K562 (cell line): Measurements from ENCODE around the gene NOTO. TPM values are rescaled to one million over a fixed set of nuclear protein-coding genes. Genes with fewer than 3 reads are reported as not detected.

Experiments
- ATAC-seq: fragments of 200-7000 bp; cut with Tn5 transposase; 3 replicates; pipeline ENCODE4 v1.9.1; 2020; ENCODE audit warnings: moderate library complexity
- BruUV-seq: library from RNA; stranded (reverse); fragments of 400-500 nt; replicated peaks from 2 replicates; lab custom pipeline; 2021; lab: Mats Ljungman, UMichigan
- CTCF ChIA-PET: fragments of 300-600 bp; formaldehyde crosslinking; extraction: SDS; loops from one replicate; lab custom pipeline; 2021; ENCODE audit warnings: low intra/inter-chr PET ratio; lab: Yijun Ruan, JAX
- POLR2A ChIA-PET: fragments of 300-600, 350-650 bp; sonication (Branson Sonifier 250); formaldehyde crosslinking; extraction: SDS; loops from one replicate; lab custom pipeline; 2021; ENCODE audit warnings: antibody characterized with exemption, inconsistent platforms; lab: Yijun Ruan, JAX
- DNase-seq, 4 experiments: peaks; one replicate each; pipeline versions ENCODE4 v3.0.0 to v3.0.0-alpha.2; 2011 to 2018; ENCODE audit warnings: low spot score in 3 of 4, mixed read lengths in 3 of 4; ENCODE audit errors: extremely low read depth in 1 of 4
- FAIRE-seq: peaks from 2 replicates; lab custom pipeline; 2011; peaks lifted over from hg19 to GRCh38; lab: Jason Lieb, UNC
- H2AFZ ChIP-seq: 2 replicates; pipeline ENCODE4 v1.6.0; 2011; ENCODE audit warnings: low read depth, low read length, control low read depth, inconsistent platforms
- H3K27ac ChIP-seq: fragments of 200-600 bp; 3 replicates; pipeline ENCODE4 v1.8.0; 2011; ENCODE audit warnings: low read depth, mild to moderate bottlenecking, control low read depth, inconsistent platforms, low read length, moderate library complexity, mixed read lengths; ENCODE audit errors: extremely low read depth
- H3K27me3 ChIP-seq, 2 experiments: fragments of 300-600 bp in 1 of 2; 2 replicates in 1 of 2; 3 replicates in 1 of 2; pipeline versions ENCODE4 v1.6.0 to v1.8.0; 2011; ENCODE audit warnings: inconsistent platforms in 2 of 2, low read length in 2 of 2, mild to moderate bottlenecking in 1 of 2, mixed read lengths in 1 of 2, moderate library complexity in 1 of 2; ENCODE audit not compliant: control insufficient read depth in 2 of 2, insufficient read depth in 2 of 2
- H3K36me3 ChIP-seq: fragments of 300-600 bp; 3 replicates; pipeline ENCODE4 v1.8.0; 2011; ENCODE audit warnings: mild to moderate bottlenecking, low read length, inconsistent platforms; ENCODE audit not compliant: control insufficient read depth, insufficient read depth
- H3K4me1 ChIP-seq, 2 experiments: fragments of 200-600 bp in 1 of 2; replicated peaks in 1 of 2; 2 replicates in 1 of 2; 3 replicates in 1 of 2; pipeline versions ENCODE4 v1.5.1 to v1.8.0; 2011; ENCODE audit warnings: inconsistent platforms in 2 of 2, low read length in 2 of 2, mild to moderate bottlenecking in 1 of 2, mixed read lengths in 1 of 2, moderate library complexity in 1 of 2; ENCODE audit not compliant: control insufficient read depth in 2 of 2, insufficient read depth in 2 of 2
- H3K4me2 ChIP-seq: 2 replicates; pipeline ENCODE4 v1.6.1; 2011; ENCODE audit warnings: low read length, control low read depth, inconsistent platforms, mixed read lengths; ENCODE audit not compliant: insufficient read depth
- H3K4me3 ChIP-seq: fragments of 200-600 bp; sonication (generic), shearing (Covaris generic); 2 replicates; pipeline ENCODE4 v1.5.1; 2016; ENCODE audit warnings: control low read depth, inconsistent platforms
- H3K79me2 ChIP-seq: fragments of 200-600 bp; 3 replicates; pipeline ENCODE4 v1.8.0; 2011; ENCODE audit warnings: low read length, inconsistent platforms; ENCODE audit not compliant: control insufficient read depth, insufficient read depth
- H3K9ac ChIP-seq, 2 experiments: 2 replicates each; pipeline versions ENCODE4 v1.6.0 to v1.6.1; 2011; ENCODE audit warnings: low read depth in 2 of 2, low read length in 2 of 2, control low read depth in 1 of 2, inconsistent platforms in 1 of 2, mild to moderate bottlenecking in 1 of 2, mixed read lengths in 1 of 2; ENCODE audit not compliant: insufficient read depth in 1 of 2
- H3K9me1 ChIP-seq: one replicate; pipeline ENCODE4 v1.6.0; 2011; ENCODE audit warnings: inconsistent platforms, mild to moderate bottlenecking, low read length, moderate library complexity; ENCODE audit not compliant: control insufficient read depth, insufficient read depth
- H3K9me3 ChIP-seq: replicated peaks from 2 replicates; pipeline ENCODE4 v1.5.1; 2011; ENCODE audit warnings: low read depth, low read length, inconsistent platforms; ENCODE audit not compliant: control insufficient read depth, insufficient read depth
- H4K20me1 ChIP-seq: replicated peaks from 2 replicates; pipeline ENCODE4 v1.6.1; 2011; ENCODE audit warnings: low read length, inconsistent platforms, mixed read lengths; ENCODE audit not compliant: control insufficient read depth, insufficient read depth
- ELK1 ChIP-seq: sonication (generic); formaldehyde crosslinking; IDR thresholded peaks from 2 replicates; pipeline ENCODE4 v1.8.1; 2022; ENCODE audit warnings: missing genetic modification reagents
- WGBS: fragments of 100-300 bp; shearing (Covaris generic); methylation state at CpG from one replicate; pipeline ENCODE4 v1.1.6; 2016; ENCODE audit warnings: low coverage, mixed read lengths; ENCODE audit not compliant: insufficient coverage; ENCODE audit errors: missing lambda C conversion rate; 5-methylcytosine and 5-hydroxymethylcytosine counted together
- in situ Hi-C: fragments of 300-500 bp; cut with MboI; formaldehyde crosslinking; loops from 4 replicates; pipeline ENCODE4 v1.15.0; 2018; ENCODE audit warnings: inconsistent platforms, mixed read lengths
- intact Hi-C: fragments of 100-400 bp; cut with micrococcal nuclease; formaldehyde crosslinking; loops from 2 replicates; pipeline ENCODE4 v1.14.2; 2022
- polyA plus RNA-seq, 8 experiments: library from polyadenylated mRNA; depleted of rRNA in 4 of 8; stranded (reverse) in 5 of 8; unstranded in 3 of 8; fragments of >200 nt; fragmentation: Nextera tagmentation in 2 of 8; fragmentation: Illumina TruSeq in 1 of 8; extraction: Ambion mirVana in 2 of 8; extraction: Trizol in 1 of 8; gene quantifications; 2 replicates each; pipeline versions ENCODE4 v1.2.1 to v1.2.3, GENCODE V29; 2011 to 2014; ENCODE audit warnings: inconsistent platforms in 1 of 8, missing spikeins in 1 of 8
- total RNA-seq, 7 experiments: library from RNA; depleted of rRNA in 6 of 7; stranded (reverse); fragments of >200 nt in 6 of 7; fragmentation: Illumina TruSeq in 2 of 7; extraction: Trizol in 2 of 7; gene quantifications; 2 replicates each; pipeline versions ENCODE4 v1.2.1 to v1.2.3, GENCODE V29; 2011 to 2021; ENCODE audit warnings: low replicate concordance in 1 of 7

The NOTO gene
- total and polyA plus RNA-seq, 9 of the 15 experiments (the other 6 are each of a cell fraction or from before 2014, with no cell fraction given) = not detected

DNA sequence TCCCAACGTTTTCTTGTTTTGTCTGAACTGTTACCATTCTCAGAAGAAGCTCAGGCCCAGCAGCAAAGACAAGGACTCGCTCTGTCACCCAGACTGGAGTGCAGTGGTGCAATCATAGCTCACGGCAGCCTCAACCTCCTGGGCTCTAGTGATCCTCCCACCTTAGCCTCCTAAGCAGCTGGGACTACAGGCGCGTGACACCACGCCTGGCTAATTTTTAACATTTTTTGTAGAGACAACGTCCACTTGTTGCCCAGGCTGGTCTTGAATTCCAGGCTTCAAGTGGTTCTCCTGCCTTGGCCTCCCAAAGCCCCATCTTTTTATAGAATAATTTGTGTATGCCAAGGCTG is 9.7 kb downstream of the NOTO start:
- Histone ChIP-seq H3K9ac (no peak overlapping the region), H3K9me1 (no peaks in the 10 kb centered on the region), H3K4me2 (no peak overlapping the region), H3K27me3 (0 out of 5 replicates have a peak, but pooled peaks cover 0 to 2% of the 10 kb centered on the region in 2 experiments), H4K20me1 (no peaks in the 10 kb centered on the region), H3K36me3 (no peaks in the 10 kb centered on the region), H2AFZ (no peak overlapping the region), H3K4me3 (no peak overlapping the region), H3K79me2 (peaks cover 30% of the 10 kb centered on the region), H3K27ac (no peak overlapping the region), H3K9me3 (no peaks in the 10 kb centered on the region), H3K4me1 (peaks cover 15 to 23% of the 10 kb centered on the region in 2 experiments; a peak in 4 of 5 replicates)
- WGBS = 50% methylated on average over 7 of the region's 7 CpGs
- ChIA-PET CTCF (interaction anchor here (0.7 to 1.7 kb wide), 3 partner anchors 34 to 320 kb away, joined by 3 to 7 read pairs (median 7); no protein-coding TSS in a partner anchor), POLR2A (interaction anchor here (0.7 to 2.1 kb wide), 5 partner anchors 10 to 262 kb away, joined by 3 to 16 read pairs (median 4); partner anchors contain the start of genes CCT7 and NOTO)
- in situ Hi-C loops (no loop called here), intact Hi-C loops (loop anchor here (1.0 to 2.0 kb wide), 2 partner anchors 35 to 49 kb away; no protein-coding TSS in a partner anchor)
- no peak for DNase-seq
- ATAC-seq = no peak
- no peak for FAIRE-seq
- TF ChIP-seq ELK1 (CRISPR knock-in tag) = no peak
- no TSS peak for BruUV-seq
